SHP77 (cell line): Measurements from ENCODE around the gene BANF1.
"Not testable (repeated sequence)": the region's sequence is repeated elsewhere in the genome, so short reads cannot be mapped to it uniquely, and the experiment has no call there.

Experiments used
- DNase-seq, 2 experiments: peaks; one replicate each; lab custom pipeline; 2025; lab: John Stamatoyannopoulos, UW

BANF1 gene

DNA sequence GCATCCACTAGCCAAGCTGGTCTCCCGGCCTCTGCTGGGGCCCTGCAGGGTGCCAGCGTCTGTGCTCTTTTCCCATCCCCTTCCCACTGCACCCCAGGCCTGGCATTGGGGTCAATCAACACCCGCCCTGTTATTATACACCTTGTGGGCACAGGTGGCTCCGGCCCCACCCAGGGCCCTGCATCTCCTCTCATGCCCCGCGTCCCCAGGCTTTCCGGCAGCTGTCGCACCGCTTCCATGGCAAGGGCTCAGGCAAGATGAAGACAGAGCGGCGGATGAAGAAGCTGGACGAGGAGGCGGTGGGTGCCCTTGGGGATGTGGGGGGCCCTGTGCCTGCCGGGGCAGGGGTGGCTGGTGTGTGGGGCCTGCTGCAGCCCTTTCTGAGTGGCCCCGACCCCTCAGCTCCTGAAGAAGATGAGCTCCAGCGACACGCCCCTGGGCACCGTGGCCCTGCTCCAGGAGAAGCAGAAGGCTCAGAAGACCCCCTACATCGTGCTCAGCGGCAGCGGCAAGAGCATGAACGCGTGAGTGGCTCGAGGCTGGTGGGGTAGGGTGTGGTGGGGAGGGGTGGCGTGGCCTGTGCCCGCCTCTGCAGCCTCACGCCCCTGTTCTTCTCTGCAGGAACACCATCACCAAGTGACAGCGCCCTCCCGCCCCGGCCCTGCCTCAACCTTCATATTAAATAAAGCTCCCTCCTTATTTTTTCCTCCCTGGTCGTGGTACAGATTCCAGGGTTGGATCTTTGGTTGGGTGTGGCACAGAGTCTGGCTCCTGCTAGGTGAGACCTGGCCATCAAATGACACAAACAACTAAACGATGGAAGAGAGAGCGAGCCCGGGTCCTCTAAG, 23.7 kb upstream of the BANF1 start:
- DNase-seq: no peak

DNA sequence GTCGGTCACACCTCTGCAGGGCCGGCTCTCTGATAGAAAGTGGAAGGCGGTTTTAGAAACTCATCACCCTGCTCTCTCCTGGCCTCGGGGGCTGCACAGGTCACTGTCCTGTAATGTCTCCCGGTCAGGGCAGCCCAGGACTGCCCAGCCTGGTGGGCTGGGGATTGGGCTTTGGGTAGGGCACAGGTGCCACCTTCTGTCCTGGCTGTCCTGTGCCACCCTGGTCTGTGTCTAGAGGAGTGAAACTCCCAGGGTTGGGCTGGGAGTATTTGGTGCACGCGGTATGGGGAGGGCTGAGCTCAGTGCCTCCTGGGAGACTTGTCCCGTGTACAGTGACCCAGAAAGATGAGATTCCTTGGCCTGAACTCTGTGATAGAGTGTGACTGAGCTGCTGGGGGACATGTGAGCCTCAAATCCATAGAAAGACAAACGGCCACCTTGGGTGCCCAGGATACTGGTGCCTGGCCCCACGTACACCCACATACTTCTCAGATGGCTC, 23.0 kb upstream of the BANF1 start:
- DNase-seq: no peak

DNA sequence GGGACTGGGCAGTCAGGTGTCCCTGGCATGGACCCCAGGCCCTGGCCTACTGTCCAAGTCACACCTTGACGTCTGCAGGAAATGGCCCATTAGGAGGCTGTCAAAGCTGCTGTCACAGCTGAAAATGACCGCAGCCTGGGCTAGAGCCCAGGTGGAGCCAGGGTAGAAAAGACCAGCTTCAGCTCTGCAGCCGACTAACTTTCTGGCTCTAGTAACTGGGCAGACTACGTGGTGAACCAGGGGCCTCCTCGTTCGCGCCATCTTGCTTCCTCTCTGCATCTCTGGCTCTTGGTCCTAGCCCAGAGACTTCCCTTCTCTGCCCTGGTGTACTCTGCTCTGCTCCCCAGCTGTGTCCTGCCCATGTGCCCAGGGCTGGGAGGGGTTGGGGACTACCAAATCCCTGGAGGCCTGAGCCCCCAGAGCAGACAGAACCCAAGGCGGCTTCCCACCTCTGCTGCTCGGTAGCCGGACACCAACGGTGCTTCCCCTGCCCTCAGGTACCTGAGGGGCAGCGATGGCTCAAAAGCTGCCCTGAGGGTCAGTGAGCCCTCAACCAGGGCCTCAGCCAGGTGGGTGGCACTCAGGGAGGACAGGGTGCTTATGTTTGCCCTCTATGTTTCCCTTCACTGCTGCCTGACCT, 21.1 kb upstream of the BANF1 start:
- DNase-seq: no peak

DNA sequence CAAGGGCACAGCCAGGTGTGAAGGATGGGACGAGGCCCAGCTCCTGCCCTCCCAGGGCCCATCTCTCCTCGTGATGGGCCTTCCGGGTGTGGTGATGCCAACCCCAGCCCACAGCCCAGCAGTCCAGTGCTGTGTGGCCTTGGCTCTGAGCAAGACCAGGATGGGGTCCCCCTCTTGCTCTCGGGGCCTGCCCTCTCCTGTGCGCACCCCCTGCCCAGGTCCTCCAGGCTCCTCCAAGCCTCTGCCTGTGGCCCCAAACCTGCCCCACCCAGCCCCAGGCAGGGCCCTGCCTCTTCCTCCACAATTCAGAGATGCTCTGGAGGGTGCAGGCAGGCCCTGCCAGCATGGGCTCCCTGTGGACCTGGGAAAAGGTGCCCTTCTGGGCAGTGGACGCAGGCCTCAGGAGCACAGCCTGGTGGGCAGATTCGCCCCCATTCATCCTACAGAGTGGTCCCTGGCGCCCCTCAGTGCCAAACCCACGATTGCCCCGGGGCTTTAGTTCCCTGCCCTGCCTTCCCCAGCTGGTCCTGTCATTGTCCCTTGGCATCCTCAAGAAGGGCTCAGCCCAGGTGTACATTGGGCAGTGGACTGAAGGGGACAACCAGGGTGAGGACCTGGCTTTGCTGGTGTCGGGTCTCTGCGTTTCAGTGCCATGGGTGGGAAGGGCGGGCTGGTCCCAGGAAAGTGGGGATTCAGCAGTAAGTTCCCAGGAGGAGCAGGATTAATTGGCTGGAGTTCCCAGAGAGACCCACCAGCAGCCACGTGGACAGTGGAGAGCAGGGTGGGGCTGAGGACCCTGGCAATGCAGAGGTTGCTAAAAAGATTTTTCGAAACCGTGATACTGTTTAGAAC, 20.1 kb upstream of the BANF1 start:
- no peak for DNase-seq

DNA sequence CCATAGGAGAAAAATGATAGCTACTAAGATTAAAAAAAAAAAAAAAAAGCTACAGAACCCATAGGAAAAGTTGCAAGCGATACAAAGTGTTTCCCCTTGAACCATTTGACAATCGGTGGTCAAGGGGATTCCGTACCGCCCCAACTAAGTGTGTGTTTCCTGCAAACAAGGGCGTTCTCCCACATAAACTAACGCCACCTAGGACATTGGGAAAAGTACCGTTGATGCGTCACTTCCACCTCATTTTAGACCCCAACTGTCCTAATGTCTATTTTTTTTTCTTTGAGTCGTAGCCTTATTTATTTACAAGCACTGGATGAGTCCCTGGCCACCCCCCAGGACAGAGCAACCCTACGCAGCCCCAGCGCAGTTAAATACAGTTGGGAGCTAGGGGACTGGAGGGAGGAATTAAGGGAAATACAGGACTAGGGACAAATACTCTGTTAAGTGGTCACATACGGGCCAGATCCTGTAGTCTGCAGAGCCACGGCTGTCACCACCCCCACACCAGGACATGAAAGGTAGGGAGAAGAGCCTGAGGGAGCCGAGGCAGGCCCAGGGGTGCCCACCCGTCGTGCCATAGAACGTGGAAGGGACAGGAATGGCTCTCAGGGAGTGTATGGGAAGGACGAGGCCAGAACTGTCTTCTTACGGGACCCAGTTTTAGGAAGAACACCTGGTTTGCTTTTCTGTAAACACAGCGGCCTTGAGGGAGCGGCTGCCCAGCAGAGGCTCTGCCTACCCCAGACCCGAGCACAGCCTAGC, 19.3 kb upstream of the BANF1 start:
- DNase-seq: no peak

DNA sequence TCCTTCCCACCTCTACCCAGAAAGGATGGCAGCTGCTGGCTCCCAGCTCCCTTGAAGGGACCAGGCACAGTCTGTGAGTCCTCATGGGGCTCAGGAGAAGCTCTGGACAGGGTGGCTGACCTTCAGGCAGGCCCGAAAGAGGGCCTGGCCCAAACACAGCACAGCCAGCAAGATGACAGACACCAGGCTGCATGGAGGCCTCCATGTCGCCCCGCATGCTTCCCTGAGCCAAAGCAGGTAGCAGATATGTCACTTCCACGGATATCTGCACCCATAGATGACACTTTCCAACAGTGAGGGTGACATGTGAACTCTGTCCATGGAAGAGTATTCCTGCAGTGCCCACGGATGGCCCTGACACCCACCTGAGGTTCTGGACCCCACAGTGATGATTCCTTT, 18.7 kb upstream of the BANF1 start:
- DNase-seq: no peak

DNA sequence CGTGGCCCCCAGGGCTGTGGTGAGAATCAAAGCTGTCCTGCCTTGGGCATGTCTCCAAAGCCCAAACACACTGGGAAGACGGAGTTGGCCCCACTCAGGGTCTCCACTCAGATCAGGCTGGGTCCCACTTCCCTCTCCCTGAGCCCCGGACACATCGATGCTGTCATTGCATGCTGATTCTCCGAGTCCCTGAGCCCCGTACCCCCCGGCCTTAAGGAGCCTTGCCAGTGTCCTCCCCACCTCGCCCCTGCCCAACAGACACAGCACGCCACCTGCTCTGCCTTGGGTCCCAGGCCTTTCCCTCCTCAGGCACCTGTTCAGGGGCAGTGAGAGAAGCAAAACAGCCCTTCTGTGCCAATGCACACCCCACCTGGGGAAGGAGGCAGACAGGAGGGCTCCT, 15.0 kb upstream of the BANF1 start:
- no peak for DNase-seq

DNA sequence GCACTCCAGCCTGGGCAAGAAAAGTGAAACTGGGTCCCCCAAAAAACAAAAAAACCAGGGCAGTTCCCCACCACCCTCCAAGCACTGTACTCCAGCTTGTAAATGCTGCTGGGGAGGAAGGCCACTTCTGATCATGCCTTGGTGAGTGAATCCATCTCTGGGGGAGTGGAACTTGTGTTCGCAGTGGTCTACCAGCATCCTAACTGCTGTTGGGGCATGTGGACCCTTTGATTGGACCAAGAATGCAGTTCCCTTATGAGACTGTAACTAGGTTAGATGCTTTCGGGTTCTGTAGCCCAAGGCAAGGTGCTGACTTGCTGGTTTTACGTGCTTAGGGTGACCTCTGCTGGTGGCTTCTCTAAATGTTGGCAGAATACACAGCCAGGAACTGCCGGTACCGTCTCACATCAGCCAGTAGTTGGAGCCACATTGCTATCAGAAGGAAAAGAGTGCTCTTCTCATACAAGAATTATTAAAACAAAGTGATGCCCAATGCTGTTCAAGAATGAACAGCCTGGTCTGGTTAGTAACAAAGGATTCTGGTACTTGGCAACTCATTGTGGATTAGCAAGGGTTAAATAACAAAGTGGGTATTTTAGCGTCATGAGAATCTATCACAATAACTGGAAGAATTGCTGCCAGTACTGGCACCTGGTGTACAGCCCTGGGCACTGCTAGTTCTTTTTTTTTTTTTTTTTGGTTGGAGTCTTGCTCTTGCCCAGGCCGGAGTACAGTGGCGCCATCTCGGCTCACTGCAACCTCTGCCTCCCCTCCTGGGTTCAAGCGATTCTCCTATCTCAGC, 13.3 kb upstream of the BANF1 start:
- peak; percentile 79 to 87 for DNase-seq

DNA sequence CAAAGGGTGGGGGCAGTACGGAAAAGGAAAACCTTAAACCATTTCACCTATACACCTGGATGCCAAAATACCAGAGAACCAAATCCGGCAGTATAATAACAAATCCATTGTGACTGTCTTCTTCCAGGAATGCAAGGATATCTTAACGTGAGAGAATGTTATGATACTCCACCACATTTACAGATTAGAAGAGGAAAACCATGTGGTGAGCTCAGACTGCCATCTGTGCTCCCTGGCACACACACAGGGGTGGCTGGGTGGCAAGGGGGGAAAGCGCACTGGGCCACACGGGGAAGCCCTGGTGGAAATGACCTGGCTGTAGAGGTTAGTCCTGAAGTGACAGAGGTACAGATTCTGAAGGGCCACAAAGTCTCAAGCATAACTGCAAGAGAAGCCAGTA, 10.2 kb upstream of the BANF1 start:
- DNase-seq: no peak

DNA sequence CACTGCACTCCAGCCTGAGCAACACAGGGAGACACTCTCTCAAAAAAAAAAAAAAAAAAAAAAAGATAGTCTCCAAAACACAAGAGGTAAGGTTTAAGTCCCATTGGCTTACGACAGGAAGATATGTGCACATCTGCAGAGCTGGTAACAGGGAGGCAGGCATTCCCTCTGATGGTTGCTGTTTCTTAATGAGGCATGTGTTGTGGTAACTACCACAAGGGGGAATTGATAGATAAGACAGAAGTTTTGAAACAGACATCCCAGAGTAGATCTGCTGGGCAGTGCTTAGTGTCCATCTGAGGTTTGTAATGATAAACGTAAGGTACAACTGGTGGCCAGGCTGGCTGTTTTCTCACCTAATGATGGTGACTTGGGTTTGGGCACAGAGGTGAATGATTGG, 5.0 kb upstream of the BANF1 start:
- DNase-seq: no peak

DNA sequence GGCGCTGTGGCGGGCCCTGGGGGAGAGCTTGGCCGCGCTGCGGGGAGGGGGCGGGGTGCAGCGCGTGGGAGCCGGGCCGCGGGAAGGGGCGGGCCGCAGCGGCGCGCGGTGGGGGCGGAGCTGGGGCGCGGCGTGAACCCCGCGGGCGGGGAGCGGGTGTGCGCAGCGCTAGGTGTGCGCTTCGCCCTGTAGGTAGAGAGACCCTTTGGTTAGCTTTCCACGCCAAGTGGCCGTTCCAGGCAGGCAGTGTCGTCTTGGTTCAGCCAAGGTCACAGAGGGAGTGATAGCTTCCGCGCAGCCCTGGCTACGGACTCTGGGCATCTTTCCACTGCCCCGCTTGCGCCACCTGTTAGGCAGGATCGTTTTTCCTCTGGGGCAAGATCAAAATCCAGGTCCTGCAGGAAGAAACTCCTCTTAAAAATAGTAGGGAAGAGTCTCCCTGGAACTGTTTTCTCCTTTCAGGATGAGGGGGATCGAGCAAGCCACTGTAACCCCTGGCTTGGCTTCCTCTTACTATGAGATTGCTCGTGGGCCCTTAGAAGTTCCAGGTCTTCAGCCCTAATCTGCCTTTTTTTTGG, 434 bp downstream of the BANF1 start:
- DNase-seq: no peak

DNA sequence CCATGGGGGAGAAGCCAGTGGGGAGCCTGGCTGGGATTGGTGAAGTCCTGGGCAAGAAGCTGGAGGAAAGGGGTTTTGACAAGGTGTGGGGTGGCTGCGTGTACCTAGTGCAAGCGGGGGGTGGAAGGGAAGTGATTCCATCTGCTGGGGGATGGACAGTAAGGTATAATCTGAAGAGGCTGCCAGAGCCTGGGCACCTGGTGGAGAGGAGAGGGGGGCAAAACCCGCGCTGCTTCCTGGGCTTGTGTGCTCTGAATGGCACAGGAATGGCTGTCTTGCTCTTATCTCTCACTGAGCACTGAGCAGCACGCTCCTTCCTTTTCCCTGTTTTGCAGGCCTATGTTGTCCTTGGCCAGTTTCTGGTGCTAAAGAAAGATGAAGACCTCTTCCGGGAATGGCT, 988 bp downstream of the BANF1 start:
- DNase-seq: no peak

DNA sequence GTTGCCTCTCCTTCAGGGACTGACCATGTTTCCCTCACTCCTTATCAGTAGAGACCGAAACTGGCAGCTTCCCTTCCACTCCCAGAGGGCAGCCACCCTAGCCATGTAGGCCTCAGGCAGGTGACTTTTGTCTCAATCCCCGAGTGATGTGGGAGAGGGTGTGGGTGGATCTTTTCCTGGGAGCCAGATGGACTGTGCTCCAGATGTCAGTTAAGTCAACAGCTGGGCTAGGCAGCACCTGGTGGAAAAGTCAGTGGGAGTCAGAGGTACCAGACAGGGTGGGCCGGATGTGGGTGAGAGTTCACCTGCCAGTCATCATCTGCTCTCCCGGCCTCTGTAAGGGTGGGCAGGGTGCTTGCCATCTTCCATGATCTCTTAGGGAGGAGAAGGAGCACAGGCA, 1.9 kb downstream of the BANF1 start:
- DNase-seq: no peak

DNA sequence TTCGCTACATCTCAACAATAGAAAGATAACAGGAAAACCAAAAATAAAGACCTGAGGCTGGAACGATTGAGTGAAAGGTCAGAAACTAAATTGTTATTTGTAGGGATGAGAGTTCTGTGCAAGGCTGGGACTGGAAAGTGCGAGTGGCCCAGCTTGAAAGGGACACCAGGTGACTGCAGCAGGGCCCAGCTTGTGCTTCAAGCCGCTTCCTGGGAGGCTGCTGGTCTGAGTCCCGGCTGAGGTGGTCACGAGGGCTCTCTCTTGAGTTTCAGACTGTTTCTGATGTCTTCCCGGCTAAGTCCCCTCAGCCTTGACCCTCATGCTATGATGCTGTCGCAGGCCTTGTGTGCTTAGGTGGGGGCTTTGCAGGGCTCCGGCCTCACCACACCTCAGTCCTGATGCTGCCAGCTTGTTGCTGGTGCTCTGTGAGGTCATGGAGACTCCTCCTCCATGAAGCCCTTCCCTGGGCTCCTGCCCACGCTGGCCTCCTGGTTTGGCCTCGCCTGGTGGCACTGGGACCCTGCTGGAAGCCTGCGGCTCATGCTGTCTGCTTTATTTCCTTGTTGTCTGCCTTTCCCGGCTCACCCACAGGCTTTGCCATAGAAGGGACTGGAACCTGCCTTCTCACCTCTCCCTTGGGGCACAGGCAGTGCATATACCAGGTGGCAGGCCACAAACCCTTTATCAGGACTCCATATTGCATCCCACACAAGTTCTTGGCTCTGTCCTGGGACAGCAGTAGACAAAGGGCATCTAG, 4.0 kb downstream of the BANF1 start:
- DNase-seq: no peak

DNA sequence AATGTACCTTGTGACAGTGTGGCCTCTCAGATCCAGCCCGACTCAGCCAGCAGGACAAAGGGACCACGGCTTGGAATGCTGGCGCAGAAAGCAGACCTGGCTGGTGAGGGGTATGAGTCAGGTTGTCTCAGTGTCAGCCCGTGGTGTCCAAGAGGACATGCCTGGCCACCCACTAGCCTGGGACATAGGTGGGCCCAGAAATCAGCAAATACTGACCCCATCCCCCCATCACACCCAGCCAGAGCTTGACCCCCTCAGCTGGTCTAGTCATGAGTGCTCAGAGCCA, 4.5 kb downstream of the BANF1 start:
- no peak for DNase-seq

DNA sequence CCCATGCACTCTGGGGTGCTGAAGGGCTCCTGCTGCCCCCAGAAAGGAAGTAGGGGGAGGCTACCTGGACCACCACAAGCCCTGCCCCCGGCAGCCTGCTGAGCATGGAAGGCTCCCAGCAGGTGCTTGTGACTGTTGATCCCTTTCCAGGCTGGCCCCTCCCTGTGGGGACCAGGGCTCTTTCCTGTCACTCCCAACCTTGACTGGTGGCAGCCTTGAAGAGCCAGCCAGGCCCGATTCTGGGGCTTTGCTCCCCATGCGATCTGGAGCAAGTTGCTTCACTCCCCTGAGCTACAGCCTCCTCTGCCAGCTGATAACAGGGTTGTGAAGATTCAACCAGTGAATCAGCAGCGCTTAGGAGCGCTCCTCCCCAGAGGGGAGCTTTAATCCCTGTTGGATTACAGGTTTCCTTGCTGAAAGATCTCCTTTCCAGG, 4.9 kb downstream of the BANF1 start:
- no peak for DNase-seq

DNA sequence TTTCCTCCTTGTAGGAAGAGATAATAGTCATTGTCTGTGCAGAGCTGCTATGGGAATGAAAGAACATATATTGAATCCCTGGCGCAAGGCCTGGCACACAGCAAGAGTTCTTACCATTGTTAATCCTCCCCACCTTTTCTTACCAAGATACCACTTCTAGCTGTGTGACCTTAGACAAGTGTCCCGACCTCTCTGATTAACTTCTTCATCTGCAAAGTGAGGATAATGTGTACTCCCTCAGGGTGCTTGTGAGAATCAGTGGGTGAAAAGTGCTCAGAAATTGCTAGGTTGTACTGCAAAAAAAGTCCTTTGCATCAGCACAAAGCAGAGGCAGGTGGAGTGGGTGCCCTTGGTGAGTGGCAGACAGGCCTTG, 5.8 kb downstream of the BANF1 start:
- no peak for DNase-seq

DNA sequence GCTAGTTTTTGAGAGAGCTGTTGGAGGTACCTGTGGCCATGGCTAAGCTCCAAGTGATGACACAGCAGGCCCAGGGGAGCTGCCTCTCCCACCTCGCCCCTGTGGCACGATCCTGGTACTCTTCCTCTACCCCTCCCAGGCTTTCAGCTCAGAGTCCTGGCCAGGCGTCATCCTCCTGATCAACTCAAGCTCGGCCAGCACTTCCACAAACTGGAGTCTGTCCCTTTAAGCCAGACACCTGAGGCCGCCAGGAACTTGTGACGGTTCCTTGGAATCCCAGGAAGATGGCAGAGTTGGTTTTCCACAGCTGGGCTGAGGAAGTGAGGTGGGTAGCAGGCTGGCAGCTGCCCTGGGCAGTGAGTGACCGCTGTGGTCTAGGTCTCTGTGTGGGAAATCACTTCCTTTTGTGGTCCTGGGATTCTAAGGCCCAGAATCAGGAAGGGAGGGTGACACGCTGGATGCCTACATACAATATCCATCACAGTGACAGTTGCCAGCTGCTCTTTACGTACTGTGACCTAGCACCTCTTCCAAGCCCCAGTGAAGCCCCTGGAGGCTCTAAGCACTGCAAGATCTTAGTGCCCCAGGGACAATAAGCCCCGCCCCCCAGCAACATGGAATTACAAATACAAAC, 6.3 kb downstream of the BANF1 start:
- peak in 1 of 2 experiments; percentile 26 for DNase-seq

DNA sequence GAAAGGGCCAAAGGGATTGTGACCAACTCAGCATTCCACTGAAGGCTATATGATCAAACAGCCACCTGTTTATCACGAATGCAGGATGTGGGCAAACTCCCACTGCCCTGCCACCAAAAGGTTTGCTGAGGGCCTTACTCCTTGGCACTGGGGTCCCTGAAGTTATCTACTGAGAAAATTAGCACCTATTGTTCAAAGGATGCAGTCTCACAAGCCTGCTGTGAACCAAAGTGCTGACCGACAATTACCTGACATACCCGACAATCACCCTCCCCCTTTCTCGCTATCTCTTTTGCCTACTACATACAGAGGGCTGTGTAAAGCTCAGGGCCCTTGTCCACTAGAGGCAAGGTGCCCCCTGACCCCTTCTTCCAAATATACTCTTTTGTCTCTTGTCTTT, 7.7 kb downstream of the BANF1 start:
- not testable (repeated sequence) for DNase-seq
